ENCODE results near the gene LARGE1. TPM values are rescaled to one million over a fixed set of nuclear protein-coding genes. Genes with fewer than 3 reads are reported as not detected.

LARGE1 gene
- total and polyA plus RNA-seq, 5 donors from 2014 or later: not detected

DNA sequence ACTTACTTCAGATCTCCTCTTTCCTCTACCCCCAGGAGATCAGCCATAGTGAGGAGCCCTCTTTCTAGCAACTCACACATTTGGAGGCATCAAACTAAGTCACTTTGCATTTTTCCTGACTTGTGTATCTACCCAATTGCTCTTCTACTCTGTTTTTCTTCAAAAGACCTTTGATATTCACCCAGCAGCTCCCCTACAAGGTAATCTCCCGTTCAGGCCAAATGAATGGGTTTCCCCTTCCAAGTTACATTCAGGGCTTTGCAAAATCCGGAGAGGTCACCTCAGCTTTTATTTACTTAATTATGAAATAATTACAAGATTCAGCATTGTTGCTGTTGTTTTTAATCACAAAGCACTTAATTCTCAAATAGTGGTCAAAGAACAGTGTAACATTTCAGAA lies 6.1 kb downstream of the LARGE1 start:
- peaks cover 0 to 3% (median under 1%) of the 10 kb centered on the region in 4 donors for H3K4me1 Mint-ChIP-seq
- no peak overlapping the region for H3K27ac Mint-ChIP-seq
- peaks cover 37% of the 10 kb centered on the region for H3K27me3 Mint-ChIP-seq
- H3K9me3 Mint-ChIP-seq: peaks cover 0 to 2% (median 0%) of the 10 kb centered on the region in 7 donors
- DNase-seq (no peak), ATAC-seq (ENCODE audit: low read depth in 2 of 2) (no peak)
- H3K4me1 ChIP-seq (ENCODE audit: control insufficient read depth, insufficient read depth, low read length, poor library complexity, severe bottlenecking): no peaks in the 10 kb centered on the region
- H3K36me3 ChIP-seq (ENCODE audit: control insufficient read depth, insufficient read depth, low read length): no peaks in the 10 kb centered on the region
- H3K27ac ChIP-seq (ENCODE audit: insufficient read depth, low read length, poor library complexity, severe bottlenecking): no peak overlapping the region
- H3K36me3 Mint-ChIP-seq: no peaks in the 10 kb centered on the region
- H3K4me3 ChIP-seq (ENCODE audit: low read depth, low read length): no peak overlapping the region
- peaks cover 14% of the 10 kb centered on the region for H3K27me3 ChIP-seq (ENCODE audit: control insufficient read depth, insufficient read depth, low read length)
- no peaks in the 10 kb centered on the region for H3K9me3 ChIP-seq (ENCODE audit: control insufficient read depth in 2 of 2, low read length in 2 of 2)
- H3K4me3 Mint-ChIP-seq: no peak overlapping the region

DNA sequence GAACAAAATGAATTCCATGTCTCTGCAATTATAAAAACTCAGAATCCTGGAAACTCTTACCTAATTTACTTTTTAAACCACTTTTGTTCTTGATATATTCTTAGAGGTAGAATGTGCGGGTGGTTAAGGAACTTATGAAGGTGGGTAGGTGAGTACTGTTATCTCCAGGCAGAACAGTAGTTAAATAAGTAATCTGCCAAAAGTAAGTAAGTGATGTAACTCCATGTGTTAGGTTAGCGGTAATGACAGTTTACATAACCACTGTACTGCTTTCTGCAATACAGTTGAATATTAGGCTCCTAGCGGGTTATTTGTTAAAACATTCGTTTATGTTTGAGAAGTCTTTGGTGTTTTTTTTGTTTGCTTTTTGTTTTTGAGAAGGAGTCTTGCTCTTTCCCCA lies 7.1 kb downstream of the LARGE1 start:
- Mint-ChIP-seq H3K36me3 (no peaks in the 10 kb centered on the region), H3K4me1 (no peaks in the 10 kb centered on the region), H3K27ac (no peak overlapping the region), H3K27me3 (peaks cover 27% of the 10 kb centered on the region), H3K4me3 (no peak overlapping the region), H3K9me3 (peaks cover 0 to 2% (median 0%) of the 10 kb centered on the region in 7 donors)
- no peaks in the 10 kb centered on the region for H3K4me1 ChIP-seq (ENCODE audit: control insufficient read depth, insufficient read depth, low read length, poor library complexity, severe bottlenecking)
- no peak overlapping the region for H3K4me3 ChIP-seq (ENCODE audit: low read depth, low read length)
- DNase-seq: no peak
- ATAC-seq (ENCODE audit: low read depth in 2 of 2): no peak
- peaks cover 5% of the 10 kb centered on the region for H3K27me3 ChIP-seq (ENCODE audit: control insufficient read depth, insufficient read depth, low read length)
- no peaks in the 10 kb centered on the region for H3K36me3 ChIP-seq (ENCODE audit: control insufficient read depth, insufficient read depth, low read length)
- no peak overlapping the region for H3K27ac ChIP-seq (ENCODE audit: insufficient read depth, low read length, poor library complexity, severe bottlenecking)
- H3K9me3 ChIP-seq (ENCODE audit: control insufficient read depth in 2 of 2, low read length in 2 of 2): no peaks in the 10 kb centered on the region

DNA sequence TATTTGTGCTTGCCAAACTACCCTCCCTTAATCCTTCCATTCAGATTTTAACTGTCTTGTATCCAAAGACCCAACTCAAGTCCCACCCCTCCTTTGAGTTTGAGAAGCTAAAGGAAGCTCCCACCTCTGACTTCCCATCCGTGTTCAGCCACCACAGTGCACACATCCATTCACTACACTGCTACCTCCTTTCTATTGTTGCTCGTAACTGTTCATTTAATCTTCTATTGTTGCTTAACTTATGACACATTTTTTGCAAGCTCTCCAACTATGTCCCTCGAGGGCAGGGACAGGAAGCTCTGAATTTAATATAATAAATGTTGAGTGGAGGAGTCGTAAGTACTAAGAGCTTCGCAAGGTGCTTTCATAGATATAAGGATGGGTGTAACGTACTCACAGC lies 10.4 kb downstream of the LARGE1 start:
- no peaks in the 10 kb centered on the region for H3K4me1 Mint-ChIP-seq
- H3K36me3 Mint-ChIP-seq: no peaks in the 10 kb centered on the region
- Histone ChIP-seq H3K36me3 (ENCODE audit: control insufficient read depth, insufficient read depth, low read length) (no peaks in the 10 kb centered on the region), H3K27ac (ENCODE audit: insufficient read depth, low read length, poor library complexity, severe bottlenecking) (no peak overlapping the region), H3K4me1 (ENCODE audit: control insufficient read depth, insufficient read depth, low read length, poor library complexity, severe bottlenecking) (no peaks in the 10 kb centered on the region), H3K27me3 (ENCODE audit: control insufficient read depth, insufficient read depth, low read length) (no peaks in the 10 kb centered on the region), H3K4me3 (ENCODE audit: low read depth, low read length) (no peak overlapping the region), H3K9me3 (ENCODE audit: control insufficient read depth in 2 of 2, low read length in 2 of 2) (no peaks in the 10 kb centered on the region)
- H3K27ac Mint-ChIP-seq: no peak overlapping the region
- no peak for DNase-seq
- no peak for ATAC-seq (ENCODE audit: low read depth in 2 of 2)
- H3K27me3 Mint-ChIP-seq: peaks cover 4% of the 10 kb centered on the region
- H3K4me3 Mint-ChIP-seq: no peak overlapping the region
- H3K9me3 Mint-ChIP-seq: peaks cover 0 to 1% (median 0%) of the 10 kb centered on the region in 7 donors

DNA sequence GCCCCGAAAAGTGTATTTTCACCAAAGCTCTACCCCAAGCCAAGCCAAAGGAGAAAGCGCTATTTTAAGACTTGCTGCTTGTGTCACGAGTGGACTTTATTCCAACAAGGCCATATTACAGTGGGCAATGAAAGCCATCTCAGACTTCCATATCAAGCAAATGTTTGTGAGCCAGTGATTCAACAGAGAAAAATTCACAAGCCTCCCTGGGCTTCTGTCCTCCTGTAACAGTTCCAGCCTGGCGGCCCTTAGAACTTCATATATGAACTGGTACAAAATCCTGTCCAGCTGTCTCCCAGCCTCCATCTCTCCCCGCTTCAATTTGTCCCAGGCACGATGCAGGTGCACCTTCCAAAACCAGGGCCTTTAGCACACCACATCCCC lies 11.2 kb downstream of the LARGE1 start:
- Histone ChIP-seq H3K4me3 (ENCODE audit: low read depth, low read length) (no peak overlapping the region), H3K36me3 (ENCODE audit: control insufficient read depth, insufficient read depth, low read length) (no peaks in the 10 kb centered on the region), H3K27me3 (ENCODE audit: control insufficient read depth, insufficient read depth, low read length) (no peaks in the 10 kb centered on the region), H3K4me1 (ENCODE audit: control insufficient read depth, insufficient read depth, low read length, poor library complexity, severe bottlenecking) (no peaks in the 10 kb centered on the region), H3K27ac (ENCODE audit: insufficient read depth, low read length, poor library complexity, severe bottlenecking) (no peak overlapping the region), H3K9me3 (ENCODE audit: control insufficient read depth in 2 of 2, low read length in 2 of 2) (no peaks in the 10 kb centered on the region)
- Mint-ChIP-seq H3K27ac (no peak overlapping the region), H3K27me3 (peaks cover 4% of the 10 kb centered on the region), H3K4me3 (no peak overlapping the region), H3K36me3 (no peaks in the 10 kb centered on the region), H3K4me1 (no peaks in the 10 kb centered on the region), H3K9me3 (peaks cover 0 to 1% (median 0%) of the 10 kb centered on the region in 7 donors)
- DNase-seq: no peak
- no peak for ATAC-seq (ENCODE audit: low read depth in 2 of 2)

DNA sequence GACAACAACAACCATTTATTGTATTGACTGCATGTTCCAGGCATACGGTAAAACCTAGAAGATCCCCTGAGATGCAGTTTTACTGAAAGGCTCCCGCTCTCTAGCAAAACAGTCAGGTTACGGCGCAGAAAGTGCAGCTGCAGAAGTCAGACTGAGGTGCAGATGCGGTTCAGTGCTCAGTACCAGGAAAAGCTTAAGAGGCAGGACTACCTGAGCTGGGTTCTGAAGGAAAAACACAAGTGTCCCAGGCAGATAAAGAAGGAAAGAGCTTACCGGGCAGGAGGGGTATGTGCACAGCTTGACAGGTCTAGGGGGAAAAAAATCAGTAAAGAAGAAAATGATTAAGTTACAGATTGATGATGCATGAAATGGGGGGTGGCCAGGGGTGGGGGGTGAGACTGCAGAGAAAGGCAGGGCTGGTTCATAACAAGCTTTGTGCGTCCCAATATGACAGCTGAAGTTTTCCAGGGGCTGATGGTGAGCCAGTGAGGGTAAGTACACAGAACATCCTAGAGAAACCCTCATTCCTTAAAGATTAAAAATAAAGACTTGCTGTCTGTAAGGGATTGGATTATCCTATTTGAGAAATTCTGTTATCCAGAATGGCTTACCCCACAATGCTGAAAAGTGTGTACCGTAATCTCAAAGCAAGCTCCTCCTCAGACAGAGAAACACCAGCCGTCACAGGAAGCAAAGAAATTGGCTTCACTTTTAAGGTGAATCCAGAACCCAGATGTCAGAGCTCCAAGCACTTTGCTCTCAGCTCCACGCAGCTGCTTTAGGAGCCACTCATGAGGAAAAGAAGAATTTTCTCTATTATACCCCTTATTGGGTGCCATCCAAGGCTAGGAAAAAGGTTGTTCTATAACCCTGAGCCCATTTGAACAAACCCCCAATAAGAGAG lies 11.9 kb downstream of the LARGE1 start:
- DNase-seq: no peak
- Histone ChIP-seq H3K4me1 (ENCODE audit: control insufficient read depth, insufficient read depth, low read length, poor library complexity, severe bottlenecking) (no peaks in the 10 kb centered on the region), H3K36me3 (ENCODE audit: control insufficient read depth, insufficient read depth, low read length) (no peaks in the 10 kb centered on the region), H3K9me3 (ENCODE audit: control insufficient read depth in 2 of 2, low read length in 2 of 2) (no peaks in the 10 kb centered on the region), H3K27ac (ENCODE audit: insufficient read depth, low read length, poor library complexity, severe bottlenecking) (no peak overlapping the region), H3K27me3 (ENCODE audit: control insufficient read depth, insufficient read depth, low read length) (no peaks in the 10 kb centered on the region), H3K4me3 (ENCODE audit: low read depth, low read length) (no peak overlapping the region)
- Mint-ChIP-seq H3K27ac (no peak overlapping the region), H3K4me1 (no peaks in the 10 kb centered on the region), H3K36me3 (no peaks in the 10 kb centered on the region), H3K4me3 (no peak overlapping the region), H3K9me3 (peaks cover 0 to 1% (median 0%) of the 10 kb centered on the region in 7 donors), H3K27me3 (no peaks in the 10 kb centered on the region)
- ATAC-seq (ENCODE audit: low read depth in 2 of 2): no peak

DNA sequence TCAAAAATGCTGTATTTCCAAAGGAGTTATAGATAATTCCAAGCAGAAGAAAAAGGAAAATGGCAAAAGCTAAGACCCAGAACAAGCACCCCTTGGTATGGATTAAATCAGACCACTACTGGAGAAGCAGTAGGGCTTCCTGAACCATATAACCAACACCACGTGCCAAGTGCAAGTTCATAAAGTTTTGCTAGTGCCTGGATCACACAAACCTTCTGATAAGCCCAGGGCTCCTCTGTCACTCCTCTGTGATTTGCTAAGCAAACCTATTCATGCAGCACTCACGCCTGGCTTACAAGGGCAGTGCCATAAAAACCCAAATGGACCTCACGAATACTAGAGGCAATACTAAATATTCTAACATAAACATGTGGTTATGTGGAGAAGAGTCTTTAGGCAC lies 13.3 kb downstream of the LARGE1 start:
- Mint-ChIP-seq H3K36me3 (no peaks in the 10 kb centered on the region), H3K4me1 (no peaks in the 10 kb centered on the region), H3K9me3 (peaks cover 0 to 1% (median 0%) of the 10 kb centered on the region in 7 donors), H3K4me3 (no peak overlapping the region), H3K27me3 (no peaks in the 10 kb centered on the region), H3K27ac (no peak overlapping the region)
- ATAC-seq (ENCODE audit: low read depth in 2 of 2): no peak
- Histone ChIP-seq H3K9me3 (ENCODE audit: control insufficient read depth in 2 of 2, low read length in 2 of 2) (no peaks in the 10 kb centered on the region), H3K36me3 (ENCODE audit: control insufficient read depth, insufficient read depth, low read length) (no peaks in the 10 kb centered on the region), H3K4me3 (ENCODE audit: low read depth, low read length) (no peak overlapping the region), H3K27me3 (ENCODE audit: control insufficient read depth, insufficient read depth, low read length) (no peaks in the 10 kb centered on the region), H3K4me1 (ENCODE audit: control insufficient read depth, insufficient read depth, low read length, poor library complexity, severe bottlenecking) (no peaks in the 10 kb centered on the region), H3K27ac (ENCODE audit: insufficient read depth, low read length, poor library complexity, severe bottlenecking) (no peak overlapping the region)
- DNase-seq: no peak

DNA sequence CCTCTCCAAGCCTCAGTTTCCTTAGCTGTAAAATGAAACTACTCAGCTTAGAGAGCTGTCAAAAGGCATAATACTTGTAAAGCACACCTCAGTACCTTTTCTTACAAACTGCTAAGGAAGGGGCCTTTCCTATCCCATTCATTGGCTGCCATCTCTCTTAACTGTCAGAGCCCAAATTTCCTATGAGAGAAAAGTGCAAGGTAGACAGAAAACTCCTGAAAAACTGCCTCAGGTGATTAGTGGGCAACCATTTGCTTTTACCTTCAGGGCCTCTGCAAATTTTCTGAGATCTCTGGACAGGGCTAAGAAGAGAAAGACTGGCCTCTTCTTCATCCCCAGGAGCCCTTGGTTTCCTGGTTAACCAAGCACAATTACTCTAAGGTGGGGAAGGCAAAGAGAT lies 13.8 kb downstream of the LARGE1 start:
- Histone ChIP-seq H3K36me3 (ENCODE audit: control insufficient read depth, insufficient read depth, low read length) (no peaks in the 10 kb centered on the region), H3K4me3 (ENCODE audit: low read depth, low read length) (no peak overlapping the region), H3K9me3 (ENCODE audit: control insufficient read depth in 2 of 2, low read length in 2 of 2) (no peaks in the 10 kb centered on the region), H3K27ac (ENCODE audit: insufficient read depth, low read length, poor library complexity, severe bottlenecking) (no peak overlapping the region), H3K27me3 (ENCODE audit: control insufficient read depth, insufficient read depth, low read length) (no peaks in the 10 kb centered on the region), H3K4me1 (ENCODE audit: control insufficient read depth, insufficient read depth, low read length, poor library complexity, severe bottlenecking) (no peaks in the 10 kb centered on the region)
- no peaks in the 10 kb centered on the region for H3K27me3 Mint-ChIP-seq
- H3K27ac Mint-ChIP-seq: no peak overlapping the region
- H3K36me3 Mint-ChIP-seq: no peaks in the 10 kb centered on the region
- no peaks in the 10 kb centered on the region for H3K4me1 Mint-ChIP-seq
- DNase-seq (no peak), ATAC-seq (ENCODE audit: low read depth in 2 of 2) (no peak)
- no peak overlapping the region for H3K4me3 Mint-ChIP-seq
- peaks cover 0 to 1% (median 0%) of the 10 kb centered on the region in 7 donors for H3K9me3 Mint-ChIP-seq

DNA sequence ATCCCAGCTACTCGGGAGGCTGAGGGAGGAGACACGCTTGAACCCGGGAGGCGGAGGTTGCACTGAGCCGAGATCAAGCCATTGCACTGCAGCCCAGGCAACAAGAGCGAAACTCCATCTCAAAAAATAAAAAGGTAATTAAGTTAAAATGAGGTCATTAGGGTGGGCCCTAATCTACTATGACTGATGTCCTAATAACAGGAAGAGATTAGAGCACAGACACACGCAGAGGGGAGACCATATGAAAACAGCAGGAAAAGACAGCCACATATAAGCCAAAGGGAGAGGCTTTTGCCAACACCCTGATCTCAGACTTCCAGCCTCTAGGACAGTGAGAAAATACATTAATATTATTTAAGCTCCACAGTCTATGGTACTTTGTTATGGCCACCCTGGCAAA lies 17.3 kb downstream of the LARGE1 start:
- peaks cover 0 to 1% (median 0%) of the 10 kb centered on the region in 7 donors for H3K9me3 Mint-ChIP-seq
- H3K27ac ChIP-seq (ENCODE audit: insufficient read depth, low read length, poor library complexity, severe bottlenecking): no peak overlapping the region
- H3K27ac Mint-ChIP-seq: no peak overlapping the region
- no peaks in the 10 kb centered on the region for H3K27me3 ChIP-seq (ENCODE audit: control insufficient read depth, insufficient read depth, low read length)
- no peaks in the 10 kb centered on the region for H3K4me1 Mint-ChIP-seq
- H3K36me3 Mint-ChIP-seq: no peaks in the 10 kb centered on the region
- H3K4me3 Mint-ChIP-seq: no peak overlapping the region
- no peaks in the 10 kb centered on the region for H3K9me3 ChIP-seq (ENCODE audit: control insufficient read depth in 2 of 2, low read length in 2 of 2)
- DNase-seq: no peak
- ATAC-seq (ENCODE audit: low read depth in 2 of 2): no peak
- no peak overlapping the region for H3K4me3 ChIP-seq (ENCODE audit: low read depth, low read length)
- H3K36me3 ChIP-seq (ENCODE audit: control insufficient read depth, insufficient read depth, low read length): no peaks in the 10 kb centered on the region
- no peaks in the 10 kb centered on the region for H3K4me1 ChIP-seq (ENCODE audit: control insufficient read depth, insufficient read depth, low read length, poor library complexity, severe bottlenecking)
- no peaks in the 10 kb centered on the region for H3K27me3 Mint-ChIP-seq

Measured in CD4-positive, CD25-positive, alpha-beta regulatory T cell (primary cell).